ENCODE data around the gene FSTL4.

DNA sequence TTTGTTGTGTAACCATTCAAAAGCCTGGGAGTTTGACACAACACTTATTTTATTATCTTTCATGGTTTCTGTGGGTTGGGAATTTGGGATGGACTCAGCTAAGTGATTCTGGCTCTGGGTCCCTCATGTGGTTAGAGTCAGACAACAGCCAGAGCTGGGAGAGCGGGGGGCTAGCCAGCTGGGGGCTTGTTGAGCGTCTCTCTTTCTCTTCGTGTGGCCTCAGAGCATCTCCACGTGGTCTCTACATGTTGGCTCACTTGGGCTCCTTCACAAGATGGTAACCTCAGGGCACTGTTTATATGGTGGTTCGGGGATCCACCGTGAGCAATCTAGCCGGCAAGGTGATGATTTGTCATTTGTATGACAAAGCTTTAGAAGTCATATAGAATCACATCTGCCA, 73.6 kb downstream of the FSTL4 start:
- TF ChIP-seq, protein P1, sequence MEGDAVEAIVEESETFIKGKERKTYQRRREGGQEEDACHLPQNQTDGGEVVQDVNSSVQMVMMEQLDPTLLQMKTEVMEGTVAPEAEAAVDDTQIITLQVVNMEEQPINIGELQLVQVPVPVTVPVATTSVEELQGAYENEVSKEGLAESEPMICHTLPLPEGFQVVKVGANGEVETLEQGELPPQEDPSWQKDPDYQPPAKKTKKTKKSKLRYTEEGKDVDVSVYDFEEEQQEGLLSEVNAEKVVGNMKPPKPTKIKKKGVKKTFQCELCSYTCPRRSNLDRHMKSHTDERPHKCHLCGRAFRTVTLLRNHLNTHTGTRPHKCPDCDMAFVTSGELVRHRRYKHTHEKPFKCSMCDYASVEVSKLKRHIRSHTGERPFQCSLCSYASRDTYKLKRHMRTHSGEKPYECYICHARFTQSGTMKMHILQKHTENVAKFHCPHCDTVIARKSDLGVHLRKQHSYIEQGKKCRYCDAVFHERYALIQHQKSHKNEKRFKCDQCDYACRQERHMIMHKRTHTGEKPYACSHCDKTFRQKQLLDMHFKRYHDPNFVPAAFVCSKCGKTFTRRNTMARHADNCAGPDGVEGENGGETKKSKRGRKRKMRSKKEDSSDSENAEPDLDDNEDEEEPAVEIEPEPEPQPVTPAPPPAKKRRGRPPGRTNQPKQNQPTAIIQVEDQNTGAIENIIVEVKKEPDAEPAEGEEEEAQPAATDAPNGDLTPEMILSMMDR (IDR thresholded peaks at IDR 0.05 in 4 of 5, conservative IDR thresholded peaks at IDR 0.05 in 1 of 5): no peak
- TF ChIP-seq POLR2A (IDR thresholded peaks at IDR 0.05): no peak

Data from gastrocnemius medialis (tissue), 4 donors.